Measurements from ENCODE around the gene ADARB2. TPM values are rescaled to one million over a fixed set of nuclear protein-coding genes. Genes with fewer than 3 reads are reported as not detected.
"Not testable (repeated sequence)": the region's sequence is repeated elsewhere in the genome, so short reads cannot be mapped to it uniquely, and the experiment has no call there.

ADARB2 gene
- total and polyA plus RNA-seq, 2 experiments from 2014 or later, result 1.6 to 3.1 TPM

DNA sequence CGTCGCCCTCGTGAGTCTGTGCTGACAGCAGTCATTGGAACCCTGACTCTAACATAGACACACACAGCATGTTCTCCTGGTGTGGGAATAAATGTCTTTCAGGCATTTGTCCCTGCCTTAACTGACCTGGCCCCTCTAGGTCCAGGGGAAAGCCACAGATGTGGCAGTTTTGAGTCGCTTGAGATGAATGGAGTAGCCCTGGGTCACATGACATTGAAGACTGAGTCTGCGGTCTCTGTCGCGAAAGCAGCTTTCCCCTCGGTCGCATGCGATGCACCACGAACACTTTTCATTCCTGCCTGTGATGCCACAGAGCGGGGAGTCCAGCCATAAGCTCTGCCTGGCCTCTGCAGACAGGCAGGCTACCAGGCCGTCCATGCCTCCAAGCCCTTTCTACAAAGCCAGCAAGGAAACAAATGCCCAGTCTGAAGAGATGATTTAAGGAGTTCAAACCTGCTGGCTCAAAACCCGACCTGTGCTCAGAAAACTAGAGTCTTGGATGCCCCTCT lies 508.8 kb downstream of the ADARB2 start:
- no peak for DNase-seq (ENCODE audit: low read depth in 1 of 2, low spot score in 1 of 2)
- no peak overlapping the region for H3K27ac ChIP-seq
- no peaks in the 10 kb centered on the region for H3K36me3 ChIP-seq
- TF ChIP-seq, protein P1, sequence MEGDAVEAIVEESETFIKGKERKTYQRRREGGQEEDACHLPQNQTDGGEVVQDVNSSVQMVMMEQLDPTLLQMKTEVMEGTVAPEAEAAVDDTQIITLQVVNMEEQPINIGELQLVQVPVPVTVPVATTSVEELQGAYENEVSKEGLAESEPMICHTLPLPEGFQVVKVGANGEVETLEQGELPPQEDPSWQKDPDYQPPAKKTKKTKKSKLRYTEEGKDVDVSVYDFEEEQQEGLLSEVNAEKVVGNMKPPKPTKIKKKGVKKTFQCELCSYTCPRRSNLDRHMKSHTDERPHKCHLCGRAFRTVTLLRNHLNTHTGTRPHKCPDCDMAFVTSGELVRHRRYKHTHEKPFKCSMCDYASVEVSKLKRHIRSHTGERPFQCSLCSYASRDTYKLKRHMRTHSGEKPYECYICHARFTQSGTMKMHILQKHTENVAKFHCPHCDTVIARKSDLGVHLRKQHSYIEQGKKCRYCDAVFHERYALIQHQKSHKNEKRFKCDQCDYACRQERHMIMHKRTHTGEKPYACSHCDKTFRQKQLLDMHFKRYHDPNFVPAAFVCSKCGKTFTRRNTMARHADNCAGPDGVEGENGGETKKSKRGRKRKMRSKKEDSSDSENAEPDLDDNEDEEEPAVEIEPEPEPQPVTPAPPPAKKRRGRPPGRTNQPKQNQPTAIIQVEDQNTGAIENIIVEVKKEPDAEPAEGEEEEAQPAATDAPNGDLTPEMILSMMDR (IDR thresholded peaks at IDR 0.05; ENCODE audit: low read depth, low read length), result no peak
- H3K9me3 ChIP-seq (ENCODE audit: low read depth), result no peaks in the 10 kb centered on the region
- H3K4me1 ChIP-seq (ENCODE audit: low read depth), result no peaks in the 10 kb centered on the region
- no peak overlapping the region for H3K4me3 ChIP-seq
- H3K27me3 ChIP-seq, result no peaks in the 10 kb centered on the region

DNA sequence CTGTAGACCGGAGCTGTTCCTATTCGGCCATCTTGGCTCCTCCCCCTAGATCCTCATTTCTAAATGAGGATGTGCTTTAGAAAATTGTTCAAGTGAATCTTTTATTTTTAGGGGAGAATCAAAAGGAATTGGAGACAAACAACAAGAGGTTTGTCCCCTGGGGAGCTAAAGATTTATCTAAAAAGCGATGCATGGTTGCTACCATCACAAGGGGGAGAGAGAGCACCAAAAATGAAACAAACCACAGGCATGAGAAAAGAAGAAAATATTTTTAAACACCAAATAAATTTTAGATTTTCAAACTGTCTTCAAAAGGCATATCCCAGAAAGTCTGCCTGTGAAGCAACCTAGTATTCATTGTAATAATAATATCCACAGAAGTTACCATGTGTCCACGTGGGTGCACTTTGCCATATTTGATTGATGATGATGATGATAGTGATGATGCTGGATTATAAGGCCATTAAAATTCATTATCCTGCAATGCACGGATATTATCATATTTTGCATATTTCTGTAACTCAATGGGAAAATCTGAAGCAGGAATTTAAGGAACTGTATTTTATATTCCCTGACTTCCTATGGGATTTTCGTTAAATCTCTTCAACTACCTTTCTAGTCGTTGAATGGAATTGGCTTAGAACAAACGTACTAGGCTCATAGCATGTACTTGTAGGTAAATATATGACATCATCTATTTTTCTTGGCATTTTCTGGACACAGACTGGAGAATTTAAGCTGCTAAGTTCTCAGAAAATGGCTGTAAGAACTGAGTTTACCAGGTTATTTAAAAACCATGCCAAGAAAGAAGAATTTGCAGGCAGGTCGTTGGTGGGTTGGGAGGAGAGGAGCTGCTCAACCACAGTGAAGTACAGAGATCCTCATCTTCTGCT lies 509.6 kb downstream of the ADARB2 start:
- TF ChIP-seq, protein P1 (IDR thresholded peaks at IDR 0.05; ENCODE audit: low read depth, low read length), result no peak
- Histone ChIP-seq H3K27me3 (no peaks in the 10 kb centered on the region), H3K9me3 (ENCODE audit: low read depth) (no peaks in the 10 kb centered on the region), H3K4me3 (no peak overlapping the region), H3K4me1 (ENCODE audit: low read depth) (no peaks in the 10 kb centered on the region), H3K27ac (no peak overlapping the region), H3K36me3 (no peaks in the 10 kb centered on the region)
- no peak for DNase-seq (ENCODE audit: low read depth in 1 of 2, low spot score in 1 of 2)

DNA sequence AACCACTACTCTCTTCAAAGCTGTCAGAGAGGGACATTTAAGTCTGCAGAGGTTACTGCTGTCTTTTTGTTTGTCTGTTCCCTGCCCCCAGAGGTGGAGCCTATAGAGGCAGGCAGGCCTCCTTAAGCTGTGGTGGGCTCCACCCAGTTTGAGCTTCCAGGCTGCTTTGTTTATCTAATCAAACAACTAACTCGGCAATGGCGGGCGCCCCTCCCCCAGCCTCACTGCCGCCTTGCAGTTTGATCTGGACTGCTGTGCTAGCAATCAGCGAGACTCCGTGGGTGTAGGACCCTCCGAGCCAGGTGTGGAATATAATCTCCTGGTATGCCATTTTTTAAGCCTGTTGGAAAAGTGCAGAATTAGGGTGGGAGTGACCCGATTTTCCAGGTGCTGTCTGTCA lies 510.4 kb downstream of the ADARB2 start:
- H3K9me3 ChIP-seq (ENCODE audit: low read depth); H3K4me3 ChIP-seq; H3K36me3 ChIP-seq; H3K27me3 ChIP-seq; H3K4me1 ChIP-seq (ENCODE audit: low read depth); H3K27ac ChIP-seq; DNase-seq (ENCODE audit: low read depth in 1 of 2, low spot score in 1 of 2): not testable (repeated sequence)

DNA sequence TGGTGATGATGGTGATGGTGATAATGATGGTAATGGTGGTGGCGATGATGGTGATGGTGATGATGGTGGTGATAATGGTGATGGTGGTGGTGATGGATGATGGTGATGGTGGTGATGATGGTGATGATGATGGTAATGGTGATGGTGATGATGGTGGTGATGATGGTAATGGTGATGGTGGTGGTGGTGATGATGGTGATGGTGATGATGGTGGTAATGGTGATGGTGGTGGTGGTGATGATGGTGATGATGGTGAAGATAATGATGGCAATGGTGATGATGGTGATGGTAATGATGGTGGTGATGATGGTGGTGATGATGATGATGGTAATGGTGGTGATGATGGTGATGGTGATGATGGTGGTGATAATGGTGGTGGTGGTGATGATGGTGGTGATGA lies 517.5 kb downstream of the ADARB2 start:
- not testable (repeated sequence) for H3K9me3 ChIP-seq (ENCODE audit: low read depth); DNase-seq (ENCODE audit: low read depth in 1 of 2, low spot score in 1 of 2); H3K4me3 ChIP-seq; H3K4me1 ChIP-seq (ENCODE audit: low read depth); H3K27me3 ChIP-seq; H3K27ac ChIP-seq; H3K36me3 ChIP-seq

DNA sequence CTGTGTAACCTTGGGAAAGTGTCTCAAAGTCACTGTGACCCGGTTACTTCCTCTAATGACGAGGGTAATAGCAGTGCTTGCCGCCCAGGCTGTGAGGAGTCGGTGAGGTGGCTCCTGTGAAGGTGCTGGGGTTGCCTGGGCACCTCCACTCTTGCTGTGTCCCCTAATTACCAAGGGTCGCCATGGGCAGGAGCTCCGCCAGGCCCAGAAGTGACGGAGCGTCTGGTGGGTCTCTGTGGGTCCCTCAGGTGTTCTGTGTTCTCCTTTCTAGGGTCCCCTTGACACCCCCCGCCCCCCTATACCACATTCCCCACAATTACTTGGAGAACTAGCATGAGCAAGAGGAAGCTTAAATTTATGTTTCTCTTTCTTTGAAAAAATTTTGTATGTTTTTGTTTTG lies 519.7 kb downstream of the ADARB2 start:
- H3K9me3 ChIP-seq (ENCODE audit: low read depth), result no peaks in the 10 kb centered on the region
- no peak overlapping the region for H3K4me3 ChIP-seq
- no peak overlapping the region for H3K27ac ChIP-seq
- TF ChIP-seq, protein P1 (IDR thresholded peaks at IDR 0.05; ENCODE audit: low read depth, low read length), result no peak
- H3K4me1 ChIP-seq (ENCODE audit: low read depth), result no peaks in the 10 kb centered on the region
- no peak for DNase-seq (ENCODE audit: low read depth in 1 of 2, low spot score in 1 of 2)
- no peaks in the 10 kb centered on the region for H3K36me3 ChIP-seq
- no peaks in the 10 kb centered on the region for H3K27me3 ChIP-seq

DNA sequence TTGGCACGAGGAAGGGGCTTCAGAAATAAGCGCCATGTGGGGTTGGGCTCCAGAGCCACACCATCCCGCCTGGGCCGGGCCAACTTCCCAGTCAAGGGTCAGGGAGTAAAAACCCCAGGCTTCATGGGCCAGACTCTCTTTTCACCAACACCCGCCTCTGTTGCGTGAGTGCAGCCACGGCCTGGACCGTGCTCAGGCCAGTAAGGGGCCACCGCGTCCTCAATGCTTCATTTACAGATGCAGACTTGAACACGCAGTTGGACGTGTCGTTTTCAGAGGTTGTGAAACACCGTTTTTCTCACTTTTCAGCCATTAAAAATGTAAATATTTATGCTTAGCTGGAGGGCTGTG lies 520.1 kb downstream of the ADARB2 start:
- Histone ChIP-seq H3K4me3 (no peak overlapping the region), H3K9me3 (ENCODE audit: low read depth) (no peaks in the 10 kb centered on the region), H3K4me1 (ENCODE audit: low read depth) (no peaks in the 10 kb centered on the region), H3K36me3 (no peaks in the 10 kb centered on the region), H3K27me3 (no peaks in the 10 kb centered on the region), H3K27ac (no peak overlapping the region)
- TF ChIP-seq, protein P1 (IDR thresholded peaks at IDR 0.05; ENCODE audit: low read depth, low read length), result no peak
- no peak for DNase-seq (ENCODE audit: low read depth in 1 of 2, low spot score in 1 of 2)
